GM03348 (cell line): ENCODE measurements around the gene PIP.
"Not testable (repeated sequence)": the region's sequence is repeated elsewhere in the genome, so short reads cannot be mapped to it uniquely, and the experiment has no call there.

Experiments used
- DNase-seq: peaks from one replicate; pipeline ENCODE4 v3.0.0; 2012; ENCODE audit warnings: low spot score

The PIP gene, protein sequence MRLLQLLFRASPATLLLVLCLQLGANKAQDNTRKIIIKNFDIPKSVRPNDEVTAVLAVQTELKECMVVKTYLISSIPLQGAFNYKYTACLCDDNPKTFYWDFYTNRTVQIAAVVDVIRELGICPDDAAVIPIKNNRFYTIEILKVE

DNA sequence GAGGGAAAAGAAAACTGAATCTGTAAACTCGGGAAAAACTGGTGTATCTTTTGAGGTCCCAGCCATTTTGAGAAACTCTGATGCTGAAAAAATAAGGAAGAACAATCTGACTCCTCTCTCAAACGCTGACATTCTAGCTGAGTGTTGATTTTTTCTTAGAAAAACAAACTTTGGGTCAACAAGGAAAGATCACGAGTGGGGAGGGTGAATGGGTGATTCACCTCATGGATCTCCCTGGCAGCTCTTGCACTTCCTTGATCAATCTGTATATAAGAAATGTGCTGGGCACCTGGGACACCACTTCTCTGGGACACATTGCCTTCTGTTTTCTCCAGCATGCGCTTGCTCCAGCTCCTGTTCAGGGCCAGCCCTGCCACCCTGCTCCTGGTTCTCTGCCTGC is at the start of gene PIP:
PIP (plus strand) TSS at position 297 of the 400 bp plus-strand sequence; CDS start at position 337, 40 bp downstream.
- no peak for DNase-seq

DNA sequence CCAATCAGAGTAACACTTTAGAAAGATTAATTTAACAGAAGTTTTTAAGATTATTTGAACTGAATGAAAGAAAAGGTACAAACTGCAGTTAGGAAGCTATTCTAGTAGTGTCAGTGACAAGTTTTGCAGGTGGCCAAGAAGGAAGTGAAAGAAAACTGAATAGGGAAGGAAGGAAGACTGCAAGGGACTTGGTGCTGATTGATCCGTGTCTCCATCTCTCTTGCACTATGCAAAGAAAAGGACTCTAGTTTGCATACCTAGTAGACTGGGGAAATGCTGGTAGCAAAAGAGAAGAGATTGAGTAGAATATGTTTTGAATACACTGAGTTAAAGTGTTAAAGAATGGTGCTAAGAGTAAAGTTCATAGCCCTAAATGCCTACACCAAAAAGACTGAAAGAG is 46.8 kb upstream of the PIP start:
- DNase-seq = no peak

DNA sequence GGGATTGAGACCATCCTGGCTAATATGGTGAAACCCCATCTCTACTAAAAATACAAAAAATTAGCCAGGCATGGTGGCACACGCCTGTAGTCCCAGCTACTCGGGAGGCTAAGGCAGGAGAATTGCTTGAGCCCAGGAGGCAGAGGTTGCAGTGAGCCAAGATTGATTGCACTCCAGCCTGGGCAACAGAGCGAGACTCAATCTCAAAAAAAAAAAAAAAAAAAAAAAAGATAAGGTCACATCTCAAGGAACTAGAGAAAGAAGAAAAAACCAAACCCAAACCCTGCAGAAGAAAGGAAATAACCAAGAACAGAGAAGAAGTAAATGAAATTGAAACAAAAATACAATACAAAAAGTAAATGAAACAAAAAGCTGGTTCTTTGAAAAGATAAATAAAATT is 46.3 kb upstream of the PIP start:
- DNase-seq = not testable (repeated sequence)

DNA sequence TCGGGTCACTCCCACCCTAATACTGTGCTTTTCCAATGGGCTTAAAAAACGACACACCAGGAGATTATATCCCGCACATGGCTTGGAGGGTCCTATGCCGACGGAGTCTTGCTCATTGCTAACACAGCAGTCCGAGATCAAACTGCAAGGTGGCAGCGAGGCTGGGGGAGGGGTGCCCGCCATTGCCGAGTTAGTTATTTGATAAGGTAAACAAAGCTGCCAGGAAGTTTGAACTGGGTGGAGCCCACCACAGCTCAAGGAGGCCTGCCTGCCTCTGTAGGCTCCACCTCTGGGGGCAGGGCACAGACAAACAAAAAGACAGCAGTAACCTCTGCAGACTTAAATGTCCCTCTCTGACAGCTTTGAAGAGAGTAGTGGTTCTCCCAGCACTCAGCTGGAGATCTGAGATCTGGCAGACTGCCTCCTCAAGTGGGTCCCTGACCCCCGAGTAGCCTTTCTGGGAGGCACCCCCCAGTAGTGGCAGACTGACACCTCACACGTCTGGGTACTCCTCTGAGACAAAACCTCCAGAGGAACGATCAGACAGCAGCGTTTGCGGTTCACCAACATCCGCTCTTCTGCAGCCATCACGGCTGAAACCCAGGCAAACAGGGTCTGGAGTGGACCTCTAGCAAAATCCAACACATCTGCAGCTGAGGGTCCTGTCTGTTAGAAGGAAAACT is 43.2 kb upstream of the PIP start:
- DNase-seq = not testable (repeated sequence)

DNA sequence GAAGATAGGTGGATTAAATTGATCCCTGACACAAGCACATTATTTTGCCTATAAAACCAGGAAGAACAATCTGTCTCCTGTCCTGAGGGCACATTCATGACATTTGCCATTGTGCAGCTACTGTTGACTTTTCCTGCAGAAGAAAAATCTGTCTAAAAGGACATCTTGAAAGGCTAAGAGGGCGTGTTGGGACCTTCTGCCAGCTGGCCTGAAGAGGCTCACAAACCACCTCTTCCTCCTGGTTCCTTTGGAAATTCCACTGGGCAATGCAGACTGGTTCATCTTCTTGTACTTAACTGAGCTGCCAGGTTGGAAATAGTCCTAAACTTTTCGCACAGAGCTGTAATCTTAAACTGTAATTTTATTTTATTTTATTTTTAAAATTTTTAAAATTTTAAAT is 35.7 kb upstream of the PIP start:
- DNase-seq = no peak

DNA sequence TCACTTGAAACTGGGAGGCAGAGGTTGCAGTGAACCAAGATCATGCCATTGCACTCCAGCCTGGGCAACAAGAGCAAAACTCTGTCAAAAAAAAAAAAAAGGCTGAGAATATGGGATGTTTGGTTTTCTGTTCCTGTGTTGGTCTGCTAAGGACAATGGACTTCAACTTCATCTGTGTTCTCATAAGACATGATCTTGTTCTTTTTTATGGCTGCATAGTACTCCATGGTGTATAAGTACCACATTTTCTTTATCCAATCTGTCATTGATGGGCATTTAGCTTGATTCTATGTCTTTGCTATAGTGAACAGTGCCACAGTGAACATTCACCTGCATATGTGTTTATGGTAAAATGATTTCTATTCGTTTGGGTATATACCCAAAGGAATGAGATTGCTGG is 32.3 kb upstream of the PIP start:
- DNase-seq = not testable (repeated sequence)

DNA sequence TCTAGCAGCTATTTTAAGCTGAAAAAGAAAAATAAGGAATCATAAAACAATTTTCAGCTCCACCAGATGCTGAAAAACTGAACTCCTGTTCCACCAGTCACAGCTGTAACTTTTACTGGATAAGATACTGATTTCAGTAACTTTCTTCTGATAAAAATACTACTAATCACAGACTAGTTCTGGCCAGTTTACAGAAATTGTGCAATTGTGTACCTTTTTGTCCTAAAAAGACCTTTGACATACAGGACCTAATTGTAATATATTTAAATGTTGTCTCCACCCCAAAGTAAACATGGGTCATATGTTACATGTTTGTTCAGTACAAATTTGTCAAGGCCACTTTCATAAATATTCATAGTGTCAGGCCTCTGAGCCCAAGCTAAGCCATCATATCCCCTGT is 27.1 kb upstream of the PIP start:
- no peak for DNase-seq

DNA sequence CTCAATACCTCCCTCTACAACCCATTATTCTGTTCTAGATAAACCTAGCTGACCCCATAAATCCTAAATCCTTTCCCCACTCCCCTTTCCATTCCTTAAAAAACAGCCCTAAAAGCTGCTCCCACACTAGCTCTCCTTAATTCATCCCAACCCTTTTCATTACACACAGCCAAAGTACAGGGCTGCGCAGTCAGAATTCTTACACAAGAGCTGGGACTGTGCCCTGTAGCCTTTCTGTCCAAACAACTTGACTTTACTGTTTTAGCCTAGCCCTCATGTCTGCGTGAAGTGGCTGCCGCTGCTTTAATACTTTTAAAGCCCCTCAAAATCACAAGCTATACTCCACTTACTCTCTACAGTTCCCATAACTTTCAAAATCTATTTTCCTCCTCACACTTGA is 23.9 kb upstream of the PIP start:
- DNase-seq = not testable (repeated sequence)

DNA sequence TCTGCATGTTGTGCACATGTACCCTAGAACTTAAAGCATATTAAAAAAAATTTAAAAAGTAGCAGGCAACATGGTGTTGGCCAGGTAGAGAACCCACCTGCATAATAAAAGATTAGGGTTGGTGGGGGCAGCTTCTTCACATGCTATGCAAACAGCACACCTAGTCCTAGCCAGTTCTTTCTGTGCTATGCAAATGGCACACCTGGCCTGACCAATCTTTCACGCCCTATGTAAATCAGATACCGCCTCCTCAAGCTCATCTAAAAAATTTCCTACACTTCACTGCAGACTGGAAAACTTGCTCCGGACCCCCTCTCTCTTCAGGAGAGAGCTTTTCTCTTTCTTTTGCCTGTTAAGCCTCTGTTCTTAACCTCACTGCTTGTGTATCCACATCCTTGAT is 14.5 kb upstream of the PIP start:
- no peak for DNase-seq

DNA sequence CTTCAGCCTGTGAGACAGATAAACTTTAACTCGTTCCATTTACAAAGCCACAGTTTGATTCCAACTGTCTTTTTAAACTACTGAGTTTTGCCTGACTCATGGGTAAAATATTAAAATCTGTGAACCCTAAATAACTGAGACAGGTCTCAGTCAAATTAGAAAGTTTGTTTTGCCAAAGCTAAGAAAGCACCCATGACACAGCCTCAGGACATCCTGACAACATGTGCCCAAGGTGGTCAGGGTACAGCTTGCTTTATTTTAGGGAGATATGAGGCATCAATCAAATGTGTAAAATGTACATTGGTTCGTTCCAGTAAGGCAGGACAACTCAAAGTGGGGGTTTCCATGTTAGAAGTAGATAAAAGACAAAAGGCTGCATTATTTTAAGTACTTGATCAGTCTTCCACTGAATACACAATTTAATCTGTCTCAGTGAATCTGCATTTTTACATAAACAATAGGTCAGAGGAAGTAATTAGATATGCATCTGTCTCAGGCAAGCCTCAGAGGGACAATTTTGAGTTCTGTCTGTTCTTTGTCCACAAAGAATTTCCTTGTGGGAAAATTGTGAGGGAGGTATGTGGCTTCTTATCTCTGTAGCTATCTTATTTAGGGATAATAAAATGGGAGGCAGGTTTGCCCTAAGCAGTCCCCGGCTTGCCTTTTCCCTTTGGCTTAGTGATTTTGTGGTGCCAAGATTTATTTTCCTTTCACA is 11.0 kb upstream of the PIP start:
- DNase-seq = no peak

DNA sequence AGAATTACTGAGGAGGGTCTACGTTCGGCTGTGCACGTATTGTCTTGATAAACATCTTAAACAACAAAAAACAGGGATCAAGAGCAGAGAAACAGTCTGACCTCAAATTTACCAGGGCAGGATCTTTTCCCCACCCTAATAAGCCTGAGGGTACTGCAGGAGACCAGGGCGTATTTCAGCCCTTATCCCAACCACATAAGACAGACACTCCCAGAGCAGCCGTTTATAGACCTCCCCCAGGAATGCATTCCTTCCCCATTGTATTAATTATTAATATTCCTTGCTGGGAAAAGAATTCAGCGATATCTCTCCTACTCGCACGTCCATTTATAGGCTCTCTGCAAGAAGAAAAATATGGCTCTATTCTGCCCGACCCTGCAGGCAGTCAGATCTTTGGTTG is 8.6 kb upstream of the PIP start:
- DNase-seq = not testable (repeated sequence)

DNA sequence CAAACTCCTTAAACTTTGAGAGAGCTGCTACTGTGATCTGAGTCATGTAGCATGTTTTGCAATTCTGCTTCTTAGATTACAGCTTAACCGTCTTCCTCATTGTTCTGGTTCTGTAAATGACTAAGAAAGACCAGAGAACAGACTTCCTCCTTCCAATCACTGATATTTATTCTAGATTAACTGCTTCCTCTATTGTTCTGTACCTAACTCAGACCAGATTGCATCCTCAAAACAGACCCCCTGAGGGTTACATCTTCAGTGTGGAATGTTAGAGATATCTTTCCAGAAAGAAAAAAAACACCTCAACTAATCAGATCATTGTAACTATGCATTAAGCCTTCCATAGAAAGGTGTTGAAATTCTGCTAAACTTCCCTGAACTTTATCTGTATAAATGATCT is 5.7 kb upstream of the PIP start:
- peak; percentile 31 for DNase-seq

DNA sequence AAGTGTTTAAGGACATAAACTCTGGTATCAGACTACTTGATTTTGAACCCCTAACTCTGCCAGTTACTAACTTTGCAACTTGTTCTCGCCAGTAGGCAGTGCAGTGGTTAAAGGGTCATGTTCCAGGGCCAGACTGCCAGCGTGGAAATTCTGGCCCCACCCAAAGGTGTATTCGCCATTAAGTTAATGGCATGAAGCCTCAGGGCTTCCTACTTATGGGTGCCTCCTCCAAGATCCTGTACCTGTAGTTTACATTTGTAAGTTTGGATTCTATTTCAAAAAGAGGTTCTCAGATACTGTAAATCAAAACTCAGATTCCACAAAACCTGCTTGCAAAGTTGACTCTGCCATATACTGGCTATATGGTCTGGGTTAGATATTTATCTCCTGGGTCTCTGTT is 2.8 kb upstream of the PIP start:
- no peak for DNase-seq

DNA sequence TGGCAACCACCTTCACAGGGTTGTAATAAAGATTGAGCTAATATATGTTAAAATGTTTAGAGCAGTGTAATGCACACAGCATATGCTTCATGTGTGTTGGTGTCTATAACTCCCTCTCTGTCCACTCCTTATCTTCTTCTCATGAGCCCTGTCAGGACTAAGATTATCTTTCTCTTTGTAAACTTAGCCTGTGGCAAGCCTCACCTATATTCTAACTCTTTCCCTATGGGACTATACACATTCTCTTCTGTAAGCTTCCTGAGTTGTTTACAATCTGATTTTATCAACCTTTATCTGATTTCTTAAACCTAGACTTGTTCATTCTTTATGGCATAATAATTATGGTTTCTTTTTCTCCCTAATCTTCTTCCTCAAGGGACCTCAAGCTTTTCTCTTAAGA is 2.4 kb upstream of the PIP start:
- DNase-seq = no peak

DNA sequence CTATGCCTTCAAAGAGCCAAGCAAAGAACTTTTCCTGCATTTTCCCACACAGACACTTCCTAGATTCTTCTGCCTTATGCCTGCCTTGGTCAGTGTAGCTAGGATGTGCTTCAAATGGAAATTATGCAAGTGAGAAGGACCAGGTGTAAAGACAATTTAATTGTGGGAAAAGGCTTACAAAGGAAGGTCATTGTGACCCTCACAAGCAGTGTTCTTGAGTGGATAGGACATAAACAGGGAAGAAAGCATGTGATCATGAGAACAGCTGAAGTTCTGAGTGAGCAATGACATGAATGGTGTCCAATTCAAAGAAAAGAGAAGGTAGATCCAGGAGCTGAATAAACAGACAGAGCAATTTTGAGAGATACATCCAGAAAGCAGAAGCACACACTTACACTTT is 1.3 kb upstream of the PIP start:
- no peak for DNase-seq

DNA sequence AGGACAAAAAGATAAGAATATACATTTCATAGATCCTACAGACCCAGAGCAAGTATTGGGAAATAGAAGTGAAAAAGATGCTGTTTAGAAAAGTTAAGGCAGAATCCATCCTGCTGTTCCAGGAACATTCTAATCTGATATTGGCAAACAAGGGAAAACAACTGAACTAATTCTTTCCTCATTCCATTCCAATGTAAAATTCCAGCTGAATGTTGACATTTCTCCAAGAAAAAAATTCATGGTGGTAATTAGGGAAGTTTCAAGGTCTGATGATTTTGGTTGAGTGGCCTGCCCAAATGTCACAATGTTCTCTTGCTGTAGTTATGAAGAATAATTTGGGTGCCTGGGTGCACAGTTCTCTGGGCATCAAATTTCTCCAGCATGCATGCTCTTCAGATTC is 15.2 kb downstream of the PIP start:
- DNase-seq = no peak

DNA sequence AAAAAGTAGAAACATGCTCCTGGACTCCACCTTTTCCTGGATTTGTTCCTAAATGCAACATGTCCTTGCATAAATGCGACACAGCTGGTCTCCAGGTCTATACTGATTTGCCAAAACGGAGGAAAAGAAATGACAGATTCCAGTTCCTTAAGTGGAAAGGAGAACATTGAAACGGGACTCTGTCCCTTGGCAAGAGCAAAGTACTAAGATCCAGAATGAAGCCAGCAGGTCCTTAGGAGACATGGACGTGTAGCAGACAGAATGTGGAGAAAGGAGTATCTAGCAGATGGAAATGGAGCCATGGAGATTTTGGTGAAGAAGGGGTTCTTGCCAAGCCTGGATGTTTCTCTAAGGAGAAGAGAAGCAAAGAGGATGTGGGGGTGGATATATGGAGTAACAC is 16.2 kb downstream of the PIP start:
- DNase-seq = no peak

DNA sequence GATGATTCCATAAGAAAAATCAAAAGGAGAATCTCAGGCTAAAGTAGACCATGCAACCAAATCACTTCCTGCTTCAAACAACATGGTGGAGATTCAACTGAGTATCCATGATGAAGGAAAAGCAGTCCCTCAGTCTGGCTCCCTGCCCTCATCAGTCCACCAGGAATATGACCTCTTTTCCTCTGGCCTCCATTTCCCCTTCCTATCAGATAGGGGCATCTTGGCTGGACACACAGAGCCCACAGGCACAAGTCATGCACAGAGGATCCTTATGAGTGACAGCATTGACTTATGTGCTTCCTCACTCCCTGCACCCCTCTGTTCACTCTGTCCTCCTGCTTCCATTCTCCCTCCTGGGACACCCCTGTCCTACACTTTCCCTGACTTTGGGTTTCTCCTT is 16.8 kb downstream of the PIP start:
- no peak for DNase-seq

DNA sequence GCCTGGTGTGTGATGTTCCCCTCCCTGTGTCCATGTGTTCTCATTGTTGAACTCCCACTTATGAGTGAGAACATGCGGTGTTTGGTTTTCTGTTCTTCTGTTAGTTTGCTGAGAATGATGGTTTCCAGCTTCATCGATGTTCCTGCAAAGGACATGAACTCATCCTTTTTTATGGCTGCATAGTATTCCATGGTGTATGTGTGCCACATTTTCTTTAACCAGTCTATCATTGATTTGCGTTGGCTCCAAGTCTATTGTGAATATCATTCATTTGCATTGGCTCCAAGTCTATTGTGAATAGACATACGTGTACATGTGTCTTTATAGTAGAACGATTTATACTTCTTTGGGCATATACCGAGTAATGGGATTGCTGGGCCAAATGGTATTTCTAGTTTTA is 18.8 kb downstream of the PIP start:
- DNase-seq = not testable (repeated sequence)

DNA sequence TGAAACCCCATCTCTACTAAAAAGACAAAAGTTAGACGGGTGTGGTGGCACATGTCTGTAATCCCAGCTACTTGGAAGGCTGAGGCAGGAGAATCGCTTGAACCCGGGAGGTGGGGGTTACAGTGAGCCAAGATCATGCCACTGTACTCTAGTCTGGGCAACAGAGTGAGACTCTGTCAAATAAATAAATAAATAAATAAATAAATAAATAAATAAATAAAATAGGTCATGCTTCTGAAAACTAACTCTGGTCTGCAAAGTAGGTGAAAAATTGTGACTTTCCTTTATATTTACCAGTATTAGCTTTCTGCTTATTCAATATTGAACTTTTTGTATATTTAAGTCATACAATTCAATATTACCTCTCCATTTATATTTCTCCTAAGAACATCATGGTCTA is 26.7 kb downstream of the PIP start:
- DNase-seq = not testable (repeated sequence)

DNA sequence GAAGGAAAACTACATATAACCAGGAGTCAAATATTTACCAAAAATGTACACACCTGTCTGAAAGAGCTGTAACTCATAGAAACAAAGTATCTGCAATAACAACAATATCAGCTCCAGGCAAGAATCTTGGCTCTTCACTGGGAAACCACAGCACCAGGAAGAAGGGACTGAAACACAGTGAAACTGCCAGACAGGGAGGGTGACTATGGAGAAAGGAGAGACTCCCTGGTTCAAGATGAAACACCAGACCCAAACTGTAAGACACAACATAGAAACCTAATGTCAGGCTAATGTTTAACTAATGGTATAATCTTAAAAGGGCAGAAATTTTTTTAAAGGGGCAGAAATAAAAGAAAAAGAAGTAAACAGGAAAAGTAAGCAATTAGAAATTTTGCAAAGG is 39.8 kb downstream of the PIP start:
- no peak for DNase-seq

DNA sequence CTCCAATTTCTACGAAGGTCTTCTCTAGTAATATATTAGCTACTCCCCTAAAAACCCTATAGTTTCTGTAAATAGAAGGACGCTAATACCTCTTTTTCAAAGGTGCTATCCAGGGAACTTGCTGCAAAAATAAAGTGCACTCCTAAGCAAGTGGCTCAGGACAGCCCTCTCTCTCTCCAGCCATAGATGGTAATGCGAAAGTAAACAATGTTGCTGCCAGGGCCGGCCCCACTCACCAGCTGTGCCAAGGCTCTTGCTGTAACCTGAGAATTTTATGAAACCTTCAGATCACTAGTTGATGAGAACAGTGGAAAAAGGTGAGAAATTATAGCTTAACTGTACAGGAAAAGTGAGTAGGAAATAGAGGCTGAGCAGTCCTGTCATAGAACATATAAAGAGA is 40.5 kb downstream of the PIP start:
- DNase-seq = peak; percentile 15

DNA sequence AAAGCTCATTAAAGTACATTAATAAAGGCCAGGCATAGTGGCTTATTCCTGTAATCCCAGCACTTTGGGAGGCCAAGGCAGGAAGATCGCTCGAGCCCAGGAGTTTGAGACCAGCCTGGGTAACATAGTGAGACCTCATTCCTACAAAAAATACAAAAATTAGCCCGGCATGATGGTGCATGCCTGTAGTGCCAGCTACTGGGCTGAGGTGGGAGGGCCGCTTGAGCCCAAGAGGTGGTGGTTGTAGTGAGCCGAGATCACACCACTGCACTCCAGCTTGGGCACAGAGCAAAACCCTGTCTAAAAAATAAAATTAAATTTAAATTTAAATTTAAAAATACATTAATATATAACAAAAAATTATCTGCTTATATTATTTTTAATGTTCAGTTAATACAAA is 44.3 kb downstream of the PIP start:
- DNase-seq = no peak
